HG03342 (cell line): ENCODE measurements around the gene NF1.
"Not testable (repeated sequence)": the region's sequence is repeated elsewhere in the genome, so short reads cannot be mapped to it uniquely, and the experiment has no call there.

ENCODE experiments used
- ATAC-seq: cut with Tn5 transposase; IDR thresholded peaks from one replicate; pipeline ENCODE4 v1.9.1; 2021; ENCODE audit warnings: mild to moderate bottlenecking, moderate library complexity; ENCODE audit not compliant: unreplicated experiment

NF1 gene

GRCh38 chr17:31176143-31176542 lies 81.4 kb downstream of the NF1 start:
- not testable (repeated sequence) for ATAC-seq

- ATAC-seq, result not testable (repeated sequence)
Observed at GRCh38 chr17:31178951-31179350, 84.2 kb downstream of the NF1 start.

- ATAC-seq, result no peak
Observed at GRCh38 chr17:31195305-31195704, 100.5 kb downstream of the NF1 start.

- no peak for ATAC-seq
Observed at GRCh38 chr17:31198026-31198425, 103.2 kb downstream of the NF1 start.

- not testable (repeated sequence) for ATAC-seq
Observed at GRCh38 chr17:31198666-31199065, 103.9 kb downstream of the NF1 start.

GRCh38 chr17:31200287-31200686 lies 105.5 kb downstream of the NF1 start:
- no peak for ATAC-seq

GRCh38 chr17:31202968-31203367 lies 108.2 kb downstream of the NF1 start:
- ATAC-seq, result no peak

- ATAC-seq, result no peak
Observed at GRCh38 chr17:31211352-31212012, 116.7 kb downstream of the NF1 start.

GRCh38 chr17:31216031-31216751 lies 121.4 kb downstream of the NF1 start:
- ATAC-seq, result no peak

GRCh38 chr17:31224366-31224765 lies 129.6 kb downstream of the NF1 start:
- ATAC-seq, result no peak

- ATAC-seq, result no peak
Observed at GRCh38 chr17:31225831-31226230, 131.1 kb downstream of the NF1 start.

- no peak for ATAC-seq
Observed at GRCh38 chr17:31226373-31226772, 131.6 kb downstream of the NF1 start.

GRCh38 chr17:31226950-31227349 lies 132.2 kb downstream of the NF1 start:
- no peak for ATAC-seq

- no peak for ATAC-seq
Observed at GRCh38 chr17:31231852-31232251, 137.1 kb downstream of the NF1 start.

GRCh38 chr17:31235110-31235509 lies 140.3 kb downstream of the NF1 start:
- no peak for ATAC-seq

- ATAC-seq, result no peak
Observed at GRCh38 chr17:31236137-31236536, 141.4 kb downstream of the NF1 start.

GRCh38 chr17:31236712-31237111 lies 141.9 kb downstream of the NF1 start:
- ATAC-seq, result no peak

GRCh38 chr17:31241116-31241515 lies 146.3 kb downstream of the NF1 start:
- ATAC-seq, result no peak

- ATAC-seq, result no peak
Observed at GRCh38 chr17:31248986-31249834, 154.4 kb downstream of the NF1 start.

- ATAC-seq, result no peak
Observed at GRCh38 chr17:31249835-31250141, 155.0 kb downstream of the NF1 start.

GRCh38 chr17:31250229-31250628 lies 155.5 kb downstream of the NF1 start:
- ATAC-seq, result no peak
